Peyer's patch (tissue), 4 donors: ENCODE measurements around the gene VENTX. TPM values are rescaled to one million over a fixed set of nuclear protein-coding genes. Genes with fewer than 3 reads are reported as not detected.

Experiments used
- DNase-seq, 3 donors: peaks; one replicate each; pipeline ENCODE4 v3.0.0-alpha.2; 2017 to 2019
- H3K27ac ChIP-seq, 4 donors: fragments of 200-600 bp; sonication (generic); one replicate each; pipeline ENCODE4 v1.5.1; 2016 to 2019
- H3K27me3 ChIP-seq, 2 donors: fragments of 200-600 bp; sonication (generic); one replicate each; pipeline ENCODE4 v1.5.1; 2019
- H3K36me3 ChIP-seq, 3 donors: fragments of 200-600 bp; sonication (generic); one replicate each; pipeline ENCODE4 v1.5.1; 2016 to 2019
- H3K4me1 ChIP-seq, 4 donors: fragments of 200-600 bp; sonication (generic); one replicate each; pipeline ENCODE4 v1.5.1; 2016 to 2019
- H3K4me3 ChIP-seq, 4 donors: fragments of 200-600 bp; sonication (generic); 1 replicate in 3 of 4; 2 replicates in 1 of 4; pipeline ENCODE4 v1.5.1; 2016 to 2019; ENCODE audit warnings: mild to moderate bottlenecking in 1 of 4
- H3K9me3 ChIP-seq, 4 donors: fragments of 200-600 bp; sonication (generic); one replicate each; pipeline ENCODE4 v1.5.1; 2016 to 2019; ENCODE audit warnings: mild to moderate bottlenecking in 1 of 4
- CTCF ChIP-seq, 6 experiments: fragments of 450-650 bp in 4 of 6; fragments of 200-600 bp in 2 of 6; sonication (generic) in 1 of 6; IDR thresholded peaks; one replicate each; pipeline ENCODE4 v1.5.1; 2017 to 2019; ENCODE audit warnings: antibody characterized with exemption in 6 of 6, mild to moderate bottlenecking in 3 of 6, moderate library complexity in 1 of 6
- POLR2A ChIP-seq, 2 donors: fragments of 450-650 bp; IDR thresholded peaks; one replicate each; pipeline ENCODE4 v1.5.1; 2017; ENCODE audit warnings: antibody characterized with exemption in 2 of 2, mild to moderate bottlenecking in 2 of 2, moderate library complexity in 2 of 2
- total RNA-seq, 4 donors: library from RNA; depleted of rRNA; stranded (reverse); fragments of >200 nt; gene quantifications; one replicate each; pipeline ENCODE4 v1.1.0, GENCODE V29; 2016

VENTX gene
- total RNA-seq, 4 donors from 2014 or later: 0.54 TPM; not detected in 3

- Histone ChIP-seq H3K36me3 (no peaks in the 10 kb centered on the region), H3K27ac (no peak overlapping the region), H3K27me3 (peaks cover 0 to 36% of the 10 kb centered on the region in 2 donors), H3K9me3 (no peaks in the 10 kb centered on the region), H3K4me1 (peaks cover 0 to 26% (median 16%) of the 10 kb centered on the region in 4 donors), H3K4me3 (peak overlapping the region in 3 of 4 donors; percentile 31 to 43 (median 38))
- DNase-seq: no peak
- no peak for TF ChIP-seq POLR2A (IDR thresholded peaks at IDR 0.05)
- TF ChIP-seq CTCF (IDR thresholded peaks at IDR 0.05): no peak
Observed at GRCh38 chr10:133236401-133237240, 1.0 kb upstream of the VENTX start.

GRCh38 chr10:133237241-133237587 is 441 bp upstream of the VENTX start:
- no peak for TF ChIP-seq POLR2A (IDR thresholded peaks at IDR 0.05)
- TF ChIP-seq CTCF (IDR thresholded peaks at IDR 0.05): no peak
- H3K4me3 ChIP-seq: peak overlapping the region in 2 of 4 donors; percentile 38 to 43
- no peaks in the 10 kb centered on the region for H3K9me3 ChIP-seq
- H3K27me3 ChIP-seq: peaks cover 0 to 36% of the 10 kb centered on the region in 2 donors
- H3K27ac ChIP-seq: no peak overlapping the region
- DNase-seq: no peak
- peaks cover 0 to 30% (median 19%) of the 10 kb centered on the region in 4 donors for H3K4me1 ChIP-seq
- no peaks in the 10 kb centered on the region for H3K36me3 ChIP-seq

GRCh38 chr10:133238466-133238804 is 780 bp downstream of the VENTX start:
- H3K4me1 ChIP-seq: peaks cover 0 to 30% (median 19%) of the 10 kb centered on the region in 4 donors
- H3K4me3 ChIP-seq: no peak overlapping the region
- H3K27ac ChIP-seq: no peak overlapping the region
- peaks cover 0 to 36% of the 10 kb centered on the region in 2 donors for H3K27me3 ChIP-seq
- TF ChIP-seq POLR2A (IDR thresholded peaks at IDR 0.05) (no peak), CTCF (IDR thresholded peaks at IDR 0.05) (no peak)
- H3K9me3 ChIP-seq: no peaks in the 10 kb centered on the region
- no peak for DNase-seq
- no peaks in the 10 kb centered on the region for H3K36me3 ChIP-seq

GRCh38 chr10:133239990-133240389 is 2.3 kb downstream of the VENTX start:
- Histone ChIP-seq H3K27me3 (peaks cover 0 to 36% of the 10 kb centered on the region in 2 donors), H3K4me1 (peaks cover 0 to 30% (median 19%) of the 10 kb centered on the region in 4 donors), H3K36me3 (no peaks in the 10 kb centered on the region)

GRCh38 chr10:133241501-133242205 is 4.0 kb downstream of the VENTX start:
- H3K4me1 ChIP-seq: peaks cover 0 to 21% (median 10%) of the 10 kb centered on the region in 4 donors
- no peaks in the 10 kb centered on the region for H3K36me3 ChIP-seq
- H3K4me3 ChIP-seq: peak overlapping the region; percentile 26 to 48 (median 34)
- no peak for TF ChIP-seq POLR2A (IDR thresholded peaks at IDR 0.05)
- TF ChIP-seq CTCF (IDR thresholded peaks at IDR 0.05): no peak
- peak in 2 of 3 donors; percentile 46 to 59 for DNase-seq
- peaks cover 0 to 22% of the 10 kb centered on the region in 2 donors for H3K27me3 ChIP-seq
- peak overlapping the region in 1 of 4 donors; percentile 49 for H3K27ac ChIP-seq
- H3K9me3 ChIP-seq: no peaks in the 10 kb centered on the region

More at GRCh38 chr10:133239990-133240389, 2.3 kb downstream of the VENTX start:
- H3K27ac ChIP-seq: no peak overlapping the region
- H3K4me3 ChIP-seq: no peak overlapping the region
- TF ChIP-seq POLR2A (IDR thresholded peaks at IDR 0.05) (no peak), CTCF (IDR thresholded peaks at IDR 0.05) (no peak)
- no peaks in the 10 kb centered on the region for H3K9me3 ChIP-seq
- no peak for DNase-seq
